Heart right ventricle (tissue), 16 donors: ENCODE results near the gene SHBG. TPM values are rescaled to one million over a fixed set of nuclear protein-coding genes. Genes with fewer than 3 reads are reported as not detected.

Experiments
- ATAC-seq, 8 donors: fragments of 200-7000 bp; cut with Tn5 transposase; one replicate each; pipeline ENCODE4 v1.9.1; 2020; ENCODE audit warnings: mild to moderate bottlenecking in 8 of 8, moderate library complexity in 8 of 8, moderate number of reproducible peaks in 1 of 8
- DNase-seq, 2 donors: peaks; one replicate each; pipeline ENCODE4 v3.0.0-alpha.2; 2020
- H3K27ac ChIP-seq, 10 donors: fragments of 200-600 bp; sonication (generic) in 2 of 10; one replicate each; pipeline versions ENCODE4 v1.5.0 to v1.8.0; 2020 to 2022; ENCODE audit warnings: mild to moderate bottlenecking in 3 of 10
- H3K27me3 ChIP-seq, 7 donors: fragments of 200-600 bp; one replicate each; pipeline ENCODE4 v1.8.0; 2021 to 2022; ENCODE audit warnings: mild to moderate bottlenecking in 2 of 7
- H3K36me3 ChIP-seq, 9 donors: fragments of 200-600 bp; sonication (generic) in 1 of 9; one replicate each; pipeline versions ENCODE4 v1.5.0 to v1.8.0; 2020 to 2022; ENCODE audit warnings: mild to moderate bottlenecking in 2 of 9
- H3K4me1 ChIP-seq, 9 donors: fragments of 200-600 bp; sonication (generic) in 1 of 9; one replicate each; pipeline versions ENCODE4 v1.5.0 to v1.8.0; 2020 to 2022; ENCODE audit warnings: mild to moderate bottlenecking in 4 of 9
- H3K4me3 ChIP-seq, 10 donors: fragments of 200-600 bp; sonication (generic) in 2 of 10; one replicate each; pipeline versions ENCODE4 v1.5.0 to v1.8.0; 2020 to 2022; ENCODE audit warnings: mild to moderate bottlenecking in 7 of 10, moderate library complexity in 2 of 10
- H3K9me3 ChIP-seq, 11 donors: fragments of 200-600 bp in 10 of 11; sonication (generic) in 2 of 11; one replicate each; pipeline versions ENCODE4 v1.5.0 to v1.8.0; 2013 to 2022; ENCODE audit warnings: mild to moderate bottlenecking in 2 of 11, control low read depth in 1 of 11, moderate library complexity in 1 of 11
- CTCF ChIP-seq, 9 donors: fragments of 200-600 bp; sonication (generic) in 2 of 9; IDR thresholded peaks; one replicate each; pipeline versions ENCODE4 v1.5.0 to v1.8.0; 2021 to 2022; ENCODE audit warnings: antibody characterized with exemption in 9 of 9, mild to moderate bottlenecking in 5 of 9, moderate library complexity in 1 of 9
- WGBS, 2 donors: extraction: QIAGEN DNeasy Blood & Tissue Kit; methylation state at CpG; one replicate each; pipeline ENCODE4 v1.1.7; 2013; ENCODE audit warnings: inconsistent platforms in 1 of 2; 5-methylcytosine and 5-hydroxymethylcytosine counted together
- intact Hi-C, 10 donors: fragments of 100-400 bp; cut with DNase I; formaldehyde crosslinking; loops; one replicate each; pipeline versions ENCODE4 v1.11.1 to v1.14.2; 2022
- polyA plus RNA-seq, 2 donors: library from polyadenylated mRNA; stranded (reverse); fragments of 200-250 nt; gene quantifications; one replicate each; pipeline ENCODE4 v1.2.3, GENCODE V29; 2013
- total RNA-seq, 10 donors: library from RNA; stranded (reverse); fragmentation: NEBNext Ultra II Directional in 3 of 10; extraction: Animal tissue kit (Norgen Biotek cat#: 25700) in 3 of 10; gene quantifications; one replicate each; pipeline versions ENCODE4 v1.2.1 to v1.2.4, GENCODE V29; 2021 to 2023
- donor health status: Arrhythmogenic right ventricular cardiomyopathy.
- donor health status: ischemic (EF 13 %, LVEDD 7.1; RV severe dilation, severe dysfunction).
- donor health status: healthy with polysubstance abuse.
- donor health status: DM: no; HTN: yes; CAD: no.
- donor health status: DM: no; HTN: no; CAD: no.
- donor health status: ischemic (EF 25% LVEDD 6.9; RV normal size, moderate dysfunction).
- donor health status: ischemic (EF 25% LVEDD 5.7; RV mildly dilated, moderate dysfunction).
- donor health status: healthy.
- donor health status: DM: yes; HTN: yes; CAD: no.
- donor health status: Ischemic cardiomyopathy.
- donor health status: ischemic (EF 35%, LVEDD 5.7; RV mildly dilated, moderate dysfunction).
- donor health status: nonischemic (EF 11% LVEDD 7.7; RV severe dilation, severe dysfunction).
- donor health status: DM: yes; HTN: yes; CAD: no.
- donor health status: PGD.
- donor health status: ischemic (EF 29% LVEDD 5.4; RV normal size, mild dysfunction).
- donor health status: nonischemic (EF 23%, LVEDD 6.1; RV moderate dilation, normal function).

SHBG gene
- total and polyA plus RNA-seq, 12 donors: 0.19 to 1.3 (median 0.38) TPM; not detected in 3

- H3K27me3 ChIP-seq: peaks cover 0 to 22% (median 12%) of the 10 kb centered on the region in 7 donors
- intact Hi-C loops: no loop called here
- DNase-seq (no peak), ATAC-seq (no peak)
- H3K4me3 ChIP-seq: no peak overlapping the region
- WGBS, 2 donors: 78 to 90% methylated on average over 4 of the region's 4 CpGs
- peaks cover 0 to 4% (median 0%) of the 10 kb centered on the region in 9 donors for H3K4me1 ChIP-seq
- H3K9me3 ChIP-seq: no peaks in the 10 kb centered on the region
- H3K27ac ChIP-seq: no peak overlapping the region
- H3K36me3 ChIP-seq: no peaks in the 10 kb centered on the region
- no peak for TF ChIP-seq CTCF (IDR thresholded peaks at IDR 0.05)
Observed at GRCh38 chr17:7644775-7645174, 14.8 kb downstream of the SHBG start.

- peaks cover 5 to 39% (median 29%) of the 10 kb centered on the region in 7 donors for H3K27me3 ChIP-seq
- H3K4me3 ChIP-seq: no peak overlapping the region
- WGBS, 2 donors: 63 to 81% methylated on average over 9 of the region's 9 CpGs
- no peak overlapping the region for H3K27ac ChIP-seq
- peaks cover 4 to 20% (median 15%) of the 10 kb centered on the region in 9 donors for H3K4me1 ChIP-seq
- H3K9me3 ChIP-seq: no peaks in the 10 kb centered on the region
- no peaks in the 10 kb centered on the region for H3K36me3 ChIP-seq
- no peak for TF ChIP-seq CTCF (IDR thresholded peaks at IDR 0.05)
- no peak for DNase-seq
- ATAC-seq: no peak
- intact Hi-C loops: no loop called here
Observed at GRCh38 chr17:7646457-7646856, 16.5 kb downstream of the SHBG start.

- intact Hi-C loops: no loop called here
- H3K9me3 ChIP-seq: no peaks in the 10 kb centered on the region
- 53 to 63% methylated on average over 4 of the region's 4 CpGs for WGBS, 2 donors
- no peak for DNase-seq
- no peak for TF ChIP-seq CTCF (IDR thresholded peaks at IDR 0.05)
- H3K4me1 ChIP-seq: peaks cover 6 to 24% (median 19%) of the 10 kb centered on the region in 9 donors
- H3K4me3 ChIP-seq: no peak overlapping the region
- H3K27ac ChIP-seq: no peak overlapping the region
- no peaks in the 10 kb centered on the region for H3K36me3 ChIP-seq
- H3K27me3 ChIP-seq: peaks cover 5 to 43% (median 34%) of the 10 kb centered on the region in 7 donors
- no peak for ATAC-seq
Observed at GRCh38 chr17:7647018-7647417, 17.1 kb downstream of the SHBG start.

GRCh38 chr17:7650509-7651096 lies 20.7 kb downstream of the SHBG start, which contains the start of gene ATP1B2:
Gene ATP1B2, plus strand, starts transcription at chr17:7650926. Its CDS starts 593 bp downstream, at chr17:7651519.
- TF ChIP-seq CTCF (IDR thresholded peaks at IDR 0.05): no peak
- H3K36me3 ChIP-seq: peaks cover 0 to 2% (median 0%) of the 10 kb centered on the region in 9 donors
- intact Hi-C loops: loop anchor here in 1 of 10 donors (5.0 kb wide), 1 partner anchor 37 kb away; the partner anchor contains the start of genes TP53 and WRAP53
- peaks cover 5 to 50% (median 37%) of the 10 kb centered on the region in 7 donors for H3K27me3 ChIP-seq
- 1 to 2% methylated on average over 28 to 34 of the region's 34 CpGs for WGBS, 2 donors
- H3K9me3 ChIP-seq: no peaks in the 10 kb centered on the region
- ATAC-seq (peak; percentile 72 to 90 (median 84)), DNase-seq (peak; percentile 68 to 76)
- peak within 1 kb of the TSS; percentile 47 to 78 (median 62) for H3K27ac ChIP-seq
- H3K4me3 ChIP-seq: peak within 1 kb of the TSS; percentile 8 to 66 (median 58)
- peaks cover 6 to 23% (median 19%) of the 10 kb centered on the region in 9 donors for H3K4me1 ChIP-seq
